ENCODE data around the gene ZNF134.

DNA sequence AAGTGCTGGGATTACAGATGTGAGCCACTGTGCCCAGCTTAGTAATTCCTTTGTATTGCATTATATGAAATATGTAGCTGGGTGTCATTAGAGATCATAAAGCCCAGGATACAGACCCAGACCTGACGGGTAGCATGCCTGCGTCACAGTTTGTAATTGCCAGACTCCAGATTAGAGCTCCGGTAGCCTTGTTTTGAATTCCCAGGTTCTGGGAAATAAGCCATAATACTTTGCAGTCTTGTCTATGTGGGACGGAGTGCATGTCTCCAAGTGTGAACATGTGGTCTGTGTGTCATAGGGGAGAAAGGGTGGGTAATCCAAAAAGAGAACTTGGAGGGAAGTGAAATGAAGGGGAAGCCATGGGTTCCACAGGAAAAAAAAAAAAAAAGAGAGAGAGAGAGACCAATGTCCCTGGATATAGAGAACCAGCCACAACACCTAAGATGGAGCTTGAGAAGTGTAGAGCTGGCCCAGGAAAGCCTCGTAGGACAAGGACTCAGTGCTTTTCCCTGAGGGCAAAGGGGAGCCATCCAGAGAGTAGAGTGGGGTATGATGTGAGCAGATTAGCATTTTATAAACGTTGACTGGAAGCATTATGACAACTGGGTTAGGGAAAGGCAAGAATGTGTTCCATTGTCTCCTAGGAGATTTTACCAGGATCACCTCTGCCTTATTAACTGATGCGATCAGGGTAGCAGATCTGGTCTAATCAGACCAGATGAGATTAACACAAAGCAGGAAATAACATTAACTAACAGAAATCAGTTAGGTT lies 57.3 kb downstream of the ZNF134 start:
- TF ChIP-seq, protein P1, sequence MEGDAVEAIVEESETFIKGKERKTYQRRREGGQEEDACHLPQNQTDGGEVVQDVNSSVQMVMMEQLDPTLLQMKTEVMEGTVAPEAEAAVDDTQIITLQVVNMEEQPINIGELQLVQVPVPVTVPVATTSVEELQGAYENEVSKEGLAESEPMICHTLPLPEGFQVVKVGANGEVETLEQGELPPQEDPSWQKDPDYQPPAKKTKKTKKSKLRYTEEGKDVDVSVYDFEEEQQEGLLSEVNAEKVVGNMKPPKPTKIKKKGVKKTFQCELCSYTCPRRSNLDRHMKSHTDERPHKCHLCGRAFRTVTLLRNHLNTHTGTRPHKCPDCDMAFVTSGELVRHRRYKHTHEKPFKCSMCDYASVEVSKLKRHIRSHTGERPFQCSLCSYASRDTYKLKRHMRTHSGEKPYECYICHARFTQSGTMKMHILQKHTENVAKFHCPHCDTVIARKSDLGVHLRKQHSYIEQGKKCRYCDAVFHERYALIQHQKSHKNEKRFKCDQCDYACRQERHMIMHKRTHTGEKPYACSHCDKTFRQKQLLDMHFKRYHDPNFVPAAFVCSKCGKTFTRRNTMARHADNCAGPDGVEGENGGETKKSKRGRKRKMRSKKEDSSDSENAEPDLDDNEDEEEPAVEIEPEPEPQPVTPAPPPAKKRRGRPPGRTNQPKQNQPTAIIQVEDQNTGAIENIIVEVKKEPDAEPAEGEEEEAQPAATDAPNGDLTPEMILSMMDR (IDR thresholded peaks at IDR 0.05) = no peak
- TF ChIP-seq POLR2AphosphoS5 (IDR thresholded peaks at IDR 0.05; ENCODE audit: low read depth, low read length) = no peak

Measured in Panc1 (cell line).